ENCODE results near the gene COL9A1.

COL9A1 gene

DNA sequence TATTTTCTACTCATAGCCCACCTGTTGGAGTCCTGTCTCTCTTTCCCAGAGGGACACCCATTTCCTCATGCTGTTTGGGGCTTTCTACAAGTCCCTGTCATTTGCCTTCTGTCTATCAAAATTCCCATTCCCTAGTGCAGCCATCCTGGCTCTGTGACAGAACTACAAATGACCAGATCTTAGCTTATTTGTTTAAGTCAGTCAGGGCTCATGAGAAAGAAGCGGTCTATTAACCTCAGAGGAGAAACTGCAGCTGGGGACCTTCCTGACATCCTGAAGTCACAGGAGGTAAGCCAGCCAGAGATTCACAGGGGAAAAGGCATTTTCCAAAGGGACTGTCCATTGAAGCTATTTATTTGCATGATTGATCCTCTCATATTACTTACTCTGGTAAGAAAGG lies 1.7 kb upstream of the COL9A1 start:
- no peak overlapping the region for H3K4me2 ChIP-seq
- TF ChIP-seq Cebpa-rat (IDR thresholded peaks at IDR 0.05) = no peak
- no peaks in the 10 kb centered on the region for H3K9me3 ChIP-seq (replicated peaks in 1 of 11)
- no peak overlapping the region for H3K4me3 ChIP-seq
- H3K27ac ChIP-seq = no peak overlapping the region
- H4K20me1 ChIP-seq = no peaks in the 10 kb centered on the region
- no peaks in the 10 kb centered on the region for H3K4me1 ChIP-seq
- H3K36me3 ChIP-seq = no peaks in the 10 kb centered on the region
- H3K9ac ChIP-seq = no peak overlapping the region
- H3K27me3 ChIP-seq = no peaks in the 10 kb centered on the region

DNA sequence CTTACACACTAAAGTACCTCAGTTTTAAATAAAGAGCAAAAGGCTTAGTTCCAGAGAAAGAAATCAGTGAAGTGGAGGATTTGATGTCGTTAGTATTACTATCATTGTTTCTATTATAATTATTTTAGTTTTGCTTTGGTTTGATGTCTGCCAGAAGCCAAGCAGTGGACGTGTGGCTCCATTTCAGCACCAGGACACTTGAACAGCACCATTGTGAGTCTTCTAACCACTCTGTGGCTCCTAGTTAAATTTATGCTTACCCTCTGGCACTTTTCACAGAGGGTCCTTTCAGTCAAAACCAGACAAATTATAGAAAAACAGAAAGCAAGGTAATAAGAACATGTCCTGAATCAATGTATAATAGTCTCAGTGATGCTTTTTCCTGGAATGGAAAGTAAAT lies 3.4 kb downstream of the COL9A1 start:
- Histone ChIP-seq H3K9me3 (replicated peaks in 1 of 11) (no peaks in the 10 kb centered on the region), H3K9ac (no peak overlapping the region), H3K27me3 (no peaks in the 10 kb centered on the region), H4K20me1 (no peaks in the 10 kb centered on the region), H3K4me2 (no peak overlapping the region), H3K27ac (no peak overlapping the region), H3K4me3 (no peak overlapping the region), H3K4me1 (no peaks in the 10 kb centered on the region), H3K36me3 (no peaks in the 10 kb centered on the region)
- no peak for TF ChIP-seq Cebpa-rat (IDR thresholded peaks at IDR 0.05)

DNA sequence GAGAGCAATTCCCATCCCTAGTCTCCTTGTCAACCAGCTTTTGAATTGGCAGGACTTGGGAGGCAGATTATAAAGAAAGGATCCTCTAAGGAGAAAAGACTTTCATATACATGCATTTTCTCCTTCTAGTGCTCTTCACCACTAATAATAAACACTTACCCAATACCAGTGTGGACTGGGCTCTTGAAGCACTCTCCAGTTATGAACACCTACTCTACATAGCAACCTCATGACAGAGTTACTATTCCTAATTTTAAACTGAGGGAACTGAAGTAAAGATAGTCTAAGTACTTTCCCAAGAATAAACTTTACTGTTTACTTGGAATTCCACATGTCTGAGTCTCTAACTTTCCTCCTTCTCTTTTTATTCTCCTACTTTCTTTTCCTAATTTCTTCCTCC lies 4.8 kb downstream of the COL9A1 start:
- no peak overlapping the region for H3K4me3 ChIP-seq
- H3K36me3 ChIP-seq = no peaks in the 10 kb centered on the region
- no peaks in the 10 kb centered on the region for H3K9me3 ChIP-seq (replicated peaks in 1 of 11)
- H3K27me3 ChIP-seq = no peaks in the 10 kb centered on the region
- H3K27ac ChIP-seq = no peak overlapping the region
- H3K4me1 ChIP-seq = no peaks in the 10 kb centered on the region
- H4K20me1 ChIP-seq = no peaks in the 10 kb centered on the region
- no peak overlapping the region for H3K4me2 ChIP-seq
- H3K9ac ChIP-seq = no peak overlapping the region
- TF ChIP-seq Cebpa-rat (IDR thresholded peaks at IDR 0.05) = no peak

DNA sequence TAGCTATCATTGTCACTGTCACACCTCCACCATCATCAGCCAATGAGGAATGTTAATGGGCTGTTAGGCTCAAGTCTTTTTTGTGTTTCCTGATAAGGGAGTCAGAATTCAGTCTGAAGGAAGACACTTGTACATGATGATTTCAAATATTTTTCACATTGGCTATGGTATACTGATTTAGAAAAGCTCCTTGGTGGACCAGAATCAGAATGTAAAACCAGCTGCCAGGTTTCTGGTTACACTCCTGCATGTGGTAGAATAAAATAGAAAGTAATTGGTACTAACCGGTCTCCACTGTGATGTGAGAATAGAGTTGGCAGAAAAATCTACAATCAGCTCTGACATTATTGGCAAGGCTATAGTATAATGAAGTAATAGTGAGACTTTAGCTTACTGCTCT lies 10.7 kb downstream of the COL9A1 start:
- no peak overlapping the region for H3K9ac ChIP-seq
- no peaks in the 10 kb centered on the region for H3K36me3 ChIP-seq
- no peak overlapping the region for H3K4me3 ChIP-seq
- H3K4me1 ChIP-seq = no peaks in the 10 kb centered on the region
- H3K9me3 ChIP-seq (replicated peaks in 1 of 11) = no peaks in the 10 kb centered on the region
- no peaks in the 10 kb centered on the region for H4K20me1 ChIP-seq
- no peaks in the 10 kb centered on the region for H3K27me3 ChIP-seq
- no peak overlapping the region for H3K27ac ChIP-seq
- H3K4me2 ChIP-seq = no peak overlapping the region
- TF ChIP-seq Cebpa-rat (IDR thresholded peaks at IDR 0.05) = no peak

DNA sequence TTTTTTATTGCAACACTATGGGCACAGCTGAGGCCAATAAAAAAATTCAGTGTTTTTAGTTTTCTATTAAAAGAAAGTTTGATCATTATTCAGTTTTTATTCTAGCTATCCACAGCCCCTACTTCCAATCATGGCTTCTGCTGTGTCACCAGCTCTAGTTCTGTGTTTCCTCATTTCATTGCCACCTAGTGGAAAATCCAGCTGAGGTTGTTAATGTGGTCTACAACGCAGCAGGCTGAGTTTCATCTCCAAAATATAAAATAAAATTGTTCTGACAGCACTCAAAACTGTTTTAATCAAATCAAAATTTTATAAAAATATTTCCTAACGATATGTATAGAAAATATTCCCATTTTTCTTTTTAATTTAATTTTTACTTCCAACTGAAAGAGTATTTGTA lies 13.6 kb downstream of the COL9A1 start:
- no peaks in the 10 kb centered on the region for H3K27me3 ChIP-seq
- H3K4me2 ChIP-seq = no peak overlapping the region
- H3K9ac ChIP-seq = no peak overlapping the region
- no peaks in the 10 kb centered on the region for H3K4me1 ChIP-seq
- H3K4me3 ChIP-seq = no peak overlapping the region
- H3K9me3 ChIP-seq (replicated peaks in 1 of 11) = no peaks in the 10 kb centered on the region
- TF ChIP-seq Cebpa-rat (IDR thresholded peaks at IDR 0.05) = no peak
- no peaks in the 10 kb centered on the region for H4K20me1 ChIP-seq
- H3K27ac ChIP-seq = no peak overlapping the region
- H3K36me3 ChIP-seq = no peaks in the 10 kb centered on the region

DNA sequence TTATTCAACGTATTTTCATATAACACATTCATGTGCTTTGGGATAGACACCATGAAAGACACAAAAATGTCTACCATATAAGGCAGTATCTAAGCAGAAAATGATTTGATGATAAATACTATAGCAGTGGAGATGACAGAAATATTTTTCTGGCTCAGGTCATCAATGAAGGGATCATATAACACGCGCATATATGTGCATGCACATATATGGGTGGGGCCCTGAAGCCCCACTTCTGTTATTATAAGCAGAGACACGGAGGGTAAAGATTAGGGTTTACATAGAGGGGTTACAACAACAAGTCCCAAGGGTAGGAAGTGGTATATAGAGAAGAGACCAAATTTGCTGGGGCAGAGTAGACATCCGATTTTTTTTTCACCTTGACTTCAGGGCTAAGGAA lies 16.0 kb downstream of the COL9A1 start:
- H3K27me3 ChIP-seq = no peaks in the 10 kb centered on the region

DNA sequence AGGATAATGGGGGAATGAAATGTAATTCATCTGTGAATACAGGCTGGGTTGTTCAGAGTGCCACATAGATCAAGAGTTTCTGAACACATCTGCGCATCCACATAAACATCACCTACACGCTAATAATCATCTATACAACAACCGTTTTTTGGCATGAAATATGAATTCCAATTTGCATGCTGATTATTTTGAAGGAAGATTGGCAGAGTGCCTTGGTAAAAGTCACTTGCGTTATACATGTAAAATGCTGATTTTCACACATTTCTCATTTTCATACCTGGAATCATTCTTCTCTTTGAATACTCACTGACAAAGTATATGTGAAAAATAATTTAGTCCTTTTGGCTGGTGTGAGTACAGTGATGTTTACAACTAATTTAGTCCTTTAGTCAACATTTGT lies 17.7 kb downstream of the COL9A1 start:
- Histone ChIP-seq H3K27ac (no peak overlapping the region), H3K4me3 (no peak overlapping the region), H3K27me3 (no peaks in the 10 kb centered on the region), H4K20me1 (no peaks in the 10 kb centered on the region), H3K9me3 (replicated peaks in 1 of 11) (peaks cover 23 to 31% (median 29%) of the 10 kb centered on the region in 11 experiments; a peak in 21 of 22 replicates), H3K4me2 (no peak overlapping the region), H3K9ac (no peak overlapping the region), H3K4me1 (no peaks in the 10 kb centered on the region), H3K36me3 (no peaks in the 10 kb centered on the region)
- TF ChIP-seq Cebpa-rat (IDR thresholded peaks at IDR 0.05) = no peak

More for the DNA sequence above, 16.0 kb downstream of the COL9A1 start:
- Histone ChIP-seq H3K9me3 (replicated peaks in 1 of 11) (peaks cover 11 to 16% (median 14%) of the 10 kb centered on the region in 11 experiments; a peak in 20 of 22 replicates), H3K9ac (no peak overlapping the region), H4K20me1 (no peaks in the 10 kb centered on the region), H3K4me2 (no peak overlapping the region), H3K36me3 (no peaks in the 10 kb centered on the region), H3K27ac (no peak overlapping the region), H3K4me3 (no peak overlapping the region), H3K4me1 (no peaks in the 10 kb centered on the region)
- no peak for TF ChIP-seq Cebpa-rat (IDR thresholded peaks at IDR 0.05)

DNA sequence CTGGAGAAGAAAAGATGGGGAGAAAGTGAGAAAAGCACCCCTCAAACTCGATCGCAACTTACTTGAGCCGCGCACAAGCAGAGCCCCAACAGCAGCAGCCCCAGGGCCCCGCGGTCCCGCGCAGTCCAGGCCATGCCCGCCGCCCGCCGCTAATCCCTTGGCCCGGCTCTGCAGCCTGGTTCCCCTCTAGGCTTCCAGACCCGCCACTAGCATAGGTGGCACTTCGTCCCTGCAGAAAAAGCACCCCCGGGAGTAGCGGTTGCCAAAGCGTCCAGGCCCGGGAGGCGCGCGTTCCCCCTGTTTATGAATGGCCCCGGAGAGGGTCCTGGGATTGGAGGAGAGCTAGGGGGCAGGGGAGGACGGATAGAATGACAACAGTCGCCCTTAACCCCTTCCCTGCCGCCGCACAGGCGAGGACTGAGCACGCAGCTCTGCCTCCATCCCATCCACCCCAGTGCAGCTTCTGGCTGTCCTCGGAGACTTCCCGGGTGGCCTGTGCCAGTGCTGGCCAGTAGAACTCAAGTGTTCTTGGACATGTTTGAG lies 19.9 kb downstream of the COL9A1 start:
- H3K36me3 ChIP-seq = no peaks in the 10 kb centered on the region
- no peaks in the 10 kb centered on the region for H3K4me1 ChIP-seq
- H4K20me1 ChIP-seq = no peaks in the 10 kb centered on the region
- no peak overlapping the region for H3K4me2 ChIP-seq
- no peaks in the 10 kb centered on the region for H3K27me3 ChIP-seq
- H3K4me3 ChIP-seq = no peak overlapping the region
- no peak overlapping the region for H3K27ac ChIP-seq
- no peak for TF ChIP-seq Cebpa-rat (IDR thresholded peaks at IDR 0.05)
- peaks cover 23 to 31% (median 29%) of the 10 kb centered on the region in 11 experiments; a peak in 21 of 22 replicates for H3K9me3 ChIP-seq (replicated peaks in 1 of 11)
- H3K9ac ChIP-seq = no peak overlapping the region

DNA sequence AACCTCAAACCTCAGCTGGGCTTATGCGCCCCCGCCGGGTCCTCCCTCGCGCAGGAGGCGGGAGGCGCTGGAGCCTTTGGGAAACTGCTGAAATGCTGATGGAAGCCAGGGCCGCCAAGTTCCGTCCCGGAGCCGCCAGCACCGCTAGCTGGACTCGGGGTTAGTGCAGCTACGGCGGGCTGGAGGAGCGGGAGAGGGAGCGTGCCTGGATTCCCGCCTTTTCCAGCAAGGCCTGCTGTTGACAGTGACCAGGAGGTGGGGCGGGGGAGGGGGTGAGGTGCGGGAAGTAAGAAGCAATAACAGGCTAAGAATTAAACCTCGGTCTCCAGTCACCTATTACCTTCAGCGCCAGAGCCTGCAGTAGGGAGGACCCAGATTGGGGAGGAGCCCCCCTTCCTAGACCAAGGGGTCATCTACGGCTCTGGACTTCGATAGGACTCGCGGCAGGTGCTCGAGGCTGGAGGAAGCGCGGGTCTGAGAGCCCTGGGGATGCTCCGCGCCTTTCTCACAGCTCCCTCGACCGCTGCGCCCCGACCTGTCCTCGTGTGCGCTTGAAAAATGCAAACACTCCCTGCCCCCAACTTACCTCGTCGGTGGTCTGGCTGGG lies 20.5 kb downstream of the COL9A1 start:
- Histone ChIP-seq H3K9ac (no peak overlapping the region), H3K9me3 (replicated peaks in 1 of 11) (peaks cover 23 to 31% (median 29%) of the 10 kb centered on the region in 11 experiments; a peak in 21 of 22 replicates), H3K36me3 (no peaks in the 10 kb centered on the region), H3K4me3 (no peak overlapping the region), H3K4me2 (no peak overlapping the region), H3K4me1 (no peaks in the 10 kb centered on the region), H3K27ac (no peak overlapping the region), H4K20me1 (no peaks in the 10 kb centered on the region), H3K27me3 (no peaks in the 10 kb centered on the region)
- no peak for TF ChIP-seq Cebpa-rat (IDR thresholded peaks at IDR 0.05)

DNA sequence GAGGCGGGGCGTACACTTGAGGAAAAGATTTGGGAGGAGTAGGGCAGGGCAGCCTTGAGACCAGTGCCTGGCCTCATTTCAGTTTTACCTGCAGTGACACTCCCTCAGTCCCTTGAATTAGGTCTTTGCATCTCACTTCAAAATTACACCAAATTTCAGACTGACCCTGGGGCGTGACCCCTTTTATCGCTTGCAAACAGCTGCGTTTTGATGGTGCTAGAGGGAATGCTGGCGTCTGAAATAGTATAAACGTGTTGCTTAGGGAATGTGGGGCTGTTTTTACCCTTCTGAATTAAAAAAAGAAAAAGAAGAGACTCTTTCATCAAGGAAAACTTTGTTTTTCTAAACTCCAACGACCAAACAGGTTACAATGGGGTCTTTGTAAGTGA lies 21.0 kb downstream of the COL9A1 start:
- Histone ChIP-seq H3K36me3 (no peaks in the 10 kb centered on the region), H4K20me1 (no peaks in the 10 kb centered on the region), H3K27me3 (no peaks in the 10 kb centered on the region), H3K4me2 (no peak overlapping the region), H3K4me3 (no peak overlapping the region), H3K9me3 (replicated peaks in 1 of 11) (peaks cover 23 to 31% (median 29%) of the 10 kb centered on the region in 11 experiments; a peak in 21 of 22 replicates), H3K4me1 (no peaks in the 10 kb centered on the region), H3K9ac (no peak overlapping the region), H3K27ac (no peak overlapping the region)
- TF ChIP-seq Cebpa-rat (IDR thresholded peaks at IDR 0.05) = no peak
